Neuronal stem cell (in vitro differentiated cells): ENCODE measurements around the gene CDC42.

Experiments used
- DNase-seq: peaks from one replicate; pipeline ENCODE4 v3.0.0-alpha.2; 2013; ENCODE audit warnings: low spot score
- H2AFZ ChIP-seq: one replicate; pipeline ENCODE4 v1.6.1; 2013; ENCODE audit warnings: mild to moderate bottlenecking, low read length, inconsistent platforms
- H2AK5ac ChIP-seq: 2 replicates; pipeline ENCODE4 v1.6.1; 2013; ENCODE audit warnings: low read depth, mild to moderate bottlenecking, inconsistent platforms, low read length, moderate library complexity, mixed read lengths
- H2BK120ac ChIP-seq: 2 replicates; pipeline ENCODE4 v1.6.1; 2013; ENCODE audit warnings: low read depth, mild to moderate bottlenecking, inconsistent platforms, low read length, moderate library complexity, mixed read lengths
- H2BK12ac ChIP-seq: one replicate; pipeline ENCODE4 v1.6.1; 2013; ENCODE audit warnings: low read length, inconsistent platforms
- H2BK15ac ChIP-seq: 2 replicates; pipeline ENCODE4 v1.6.1; 2013; ENCODE audit warnings: mild to moderate bottlenecking, low read length, inconsistent platforms, mixed read lengths
- H2BK5ac ChIP-seq: one replicate; pipeline ENCODE4 v1.6.1; 2013; ENCODE audit warnings: inconsistent platforms, mild to moderate bottlenecking, low read length, moderate library complexity
- H3K14ac ChIP-seq: one replicate; pipeline ENCODE4 v1.6.1; 2013; ENCODE audit warnings: low read length, inconsistent platforms
- H3K18ac ChIP-seq: 2 replicates; pipeline ENCODE4 v1.6.1; 2013; ENCODE audit warnings: low read length, inconsistent platforms
- H3K23ac ChIP-seq: 2 replicates; pipeline ENCODE4 v1.6.1; 2013; ENCODE audit warnings: low read depth, mild to moderate bottlenecking, mixed read lengths, low read length, inconsistent platforms; ENCODE audit not compliant: poor library complexity
- H3K27ac ChIP-seq: replicated peaks from 3 replicates; pipeline ENCODE4 v1.5.1; 2013; ENCODE audit warnings: low read length, inconsistent platforms
- H3K27me3 ChIP-seq, 3 experiments: 2 replicates each; pipeline ENCODE4 v1.6.1; 2013; ENCODE audit warnings: low read length in 3 of 3, mild to moderate bottlenecking in 2 of 3, inconsistent platforms in 1 of 3, low read depth in 1 of 3, mixed read lengths in 1 of 3, moderate library complexity in 1 of 3; ENCODE audit not compliant: control insufficient read depth in 3 of 3, insufficient read depth in 3 of 3
- H3K36me3 ChIP-seq, 2 donors: replicated peaks in 1 of 2; 2 replicates each; pipeline ENCODE4 v1.6.1; 2013; ENCODE audit warnings: low read length in 2 of 2; ENCODE audit not compliant: control insufficient read depth in 2 of 2, insufficient read depth in 2 of 2
- H3K4ac ChIP-seq: 2 replicates; pipeline ENCODE4 v1.6.1; 2013; ENCODE audit warnings: inconsistent platforms, mild to moderate bottlenecking, low read length, moderate library complexity
- H3K4me1 ChIP-seq, 2 donors: 1 replicate in 1 of 2; 2 replicates in 1 of 2; pipeline ENCODE4 v1.6.1; 2013; ENCODE audit warnings: low read length in 2 of 2, low read depth in 1 of 2; ENCODE audit not compliant: control insufficient read depth in 2 of 2, insufficient read depth in 1 of 2
- H3K4me2 ChIP-seq: one replicate; pipeline ENCODE4 v1.6.1; 2013; ENCODE audit warnings: mild to moderate bottlenecking, low read length, inconsistent platforms; ENCODE audit not compliant: insufficient read depth, poor library complexity, severe bottlenecking
- H3K4me3 ChIP-seq, 2 donors: 2 replicates each; pipeline ENCODE4 v1.5.1; 2013; ENCODE audit warnings: low read length in 2 of 2, mild to moderate bottlenecking in 2 of 2, inconsistent platforms in 1 of 2, moderate library complexity in 1 of 2
- H3K79me1 ChIP-seq: one replicate; pipeline ENCODE4 v1.6.1; 2013; ENCODE audit warnings: low read depth, mild to moderate bottlenecking, inconsistent platforms, low read length, moderate library complexity
- H3K9ac ChIP-seq: one replicate; pipeline ENCODE4 v1.6.1; 2013; ENCODE audit warnings: mild to moderate bottlenecking, low read depth, low read length, inconsistent platforms; ENCODE audit not compliant: poor library complexity
- H3K9me3 ChIP-seq, 2 donors: replicated peaks in 1 of 2; 2 replicates each; pipeline versions ENCODE3 to v1.6.1; 2013; ENCODE audit warnings: low read length in 2 of 2, mild to moderate bottlenecking in 2 of 2, inconsistent platforms in 1 of 2, low read depth in 1 of 2, mixed read lengths in 1 of 2, moderate library complexity in 1 of 2; ENCODE audit not compliant: control insufficient read depth in 2 of 2, insufficient read depth in 1 of 2
- H4K8ac ChIP-seq: one replicate; pipeline ENCODE4 v1.6.1; 2013; ENCODE audit warnings: low read depth, mild to moderate bottlenecking, inconsistent platforms, low read length, moderate library complexity
- H4K91ac ChIP-seq: one replicate; pipeline ENCODE4 v1.6.1; 2013; ENCODE audit warnings: low read length, low read depth, mild to moderate bottlenecking, inconsistent platforms; ENCODE audit not compliant: poor library complexity
- WGBS, 2 donors: extraction: QIAGEN DNeasy Blood & Tissue Kit; methylation state at CpG; one replicate each; pipeline ENCODE4 v1.1.7; 2013; ENCODE audit warnings: missing lambda C conversion rate in 2 of 2, mixed read lengths in 1 of 2; ENCODE audit not compliant: insufficient read length in 2 of 2, insufficient replicate concordance in 1 of 2; ENCODE audit errors: extremely low coverage in 2 of 2; 5-methylcytosine and 5-hydroxymethylcytosine counted together

CDC42 gene

DNA sequence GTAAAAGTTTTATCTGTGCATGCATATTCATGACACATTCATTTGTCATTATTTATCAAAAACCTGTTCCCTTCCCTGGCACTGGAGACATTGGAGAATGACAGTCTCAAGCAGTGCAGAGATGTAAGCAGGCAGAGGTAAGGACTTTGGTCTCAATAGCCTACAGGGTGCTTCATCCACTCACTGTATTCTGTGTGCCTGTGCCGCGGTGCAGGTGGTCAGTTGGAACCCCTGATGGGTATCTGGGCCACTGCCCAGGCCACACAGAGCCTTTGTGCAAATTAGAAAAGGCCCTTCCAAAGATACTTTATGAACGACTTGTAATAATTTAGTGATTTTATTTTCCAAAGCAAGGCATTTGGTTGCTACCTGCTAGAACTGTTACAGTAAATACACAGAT is 44.0 kb downstream of the CDC42 start:
- Histone ChIP-seq H2BK5ac (no peak overlapping the region), H2AK5ac (no peak overlapping the region), H3K4me2 (no peak overlapping the region), H2BK12ac (no peak overlapping the region), H3K18ac (no peak overlapping the region), H2AFZ (no peak overlapping the region), H4K8ac (no peak overlapping the region), H3K36me3 (peaks cover 8 to 85% of the 10 kb centered on the region in 2 donors), H3K4me1 (no peaks in the 10 kb centered on the region), H3K23ac (no peak overlapping the region), H3K27me3 (no peaks in the 10 kb centered on the region), H3K9me3 (no peaks in the 10 kb centered on the region), H3K9ac (no peak overlapping the region), H3K79me1 (peaks cover 2% of the 10 kb centered on the region), H3K14ac (no peak overlapping the region), H3K4ac (no peak overlapping the region), H3K4me3 (no peak overlapping the region), H2BK120ac (no peak overlapping the region), H2BK15ac (no peak overlapping the region), H4K91ac (no peak overlapping the region), H3K27ac (no peak overlapping the region)
- no CpG with 5 or more reads among the region's 3 CpGs for WGBS, 2 donors
- DNase-seq: no peak

DNA sequence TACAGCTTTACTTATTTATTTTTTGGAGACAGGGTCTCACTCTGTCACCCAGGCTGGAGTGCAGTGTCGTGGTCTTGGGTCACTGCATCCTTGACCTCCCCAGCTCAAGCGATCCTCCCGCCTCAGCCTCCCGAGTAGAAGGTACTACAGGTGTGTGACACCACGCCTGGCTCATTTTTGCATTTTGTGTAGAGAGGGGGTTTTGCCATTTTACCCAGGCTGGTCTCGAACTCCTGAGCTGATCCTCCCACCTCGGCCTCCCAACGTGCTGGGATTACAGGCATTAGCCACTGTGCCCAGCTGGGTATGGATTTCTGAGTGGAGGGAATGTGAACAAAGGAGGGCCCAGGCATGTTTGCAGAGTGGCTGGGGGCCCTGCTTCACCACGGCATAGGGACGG is 46.2 kb downstream of the CDC42 start:
- Histone ChIP-seq H3K14ac (no peak overlapping the region), H2BK12ac (no peak overlapping the region), H2BK120ac (no peak overlapping the region), H3K9me3 (no peaks in the 10 kb centered on the region), H3K4ac (no peak overlapping the region), H3K23ac (no peak overlapping the region), H2AFZ (no peak overlapping the region), H3K4me1 (no peaks in the 10 kb centered on the region), H3K27me3 (no peaks in the 10 kb centered on the region), H4K8ac (peak overlapping the region; percentile 72), H2BK5ac (no peak overlapping the region), H3K4me2 (no peak overlapping the region), H3K27ac (no peak overlapping the region), H3K36me3 (peaks cover 8 to 70% of the 10 kb centered on the region in 2 donors), H2BK15ac (no peak overlapping the region), H3K4me3 (no peak overlapping the region), H4K91ac (no peak overlapping the region), H2AK5ac (no peak overlapping the region), H3K79me1 (peaks cover 2% of the 10 kb centered on the region), H3K18ac (no peak overlapping the region), H3K9ac (peak overlapping the region; percentile 15)
- DNase-seq: no peak
- WGBS, 2 donors: no CpG with 5 or more reads among the region's 10 CpGs

DNA sequence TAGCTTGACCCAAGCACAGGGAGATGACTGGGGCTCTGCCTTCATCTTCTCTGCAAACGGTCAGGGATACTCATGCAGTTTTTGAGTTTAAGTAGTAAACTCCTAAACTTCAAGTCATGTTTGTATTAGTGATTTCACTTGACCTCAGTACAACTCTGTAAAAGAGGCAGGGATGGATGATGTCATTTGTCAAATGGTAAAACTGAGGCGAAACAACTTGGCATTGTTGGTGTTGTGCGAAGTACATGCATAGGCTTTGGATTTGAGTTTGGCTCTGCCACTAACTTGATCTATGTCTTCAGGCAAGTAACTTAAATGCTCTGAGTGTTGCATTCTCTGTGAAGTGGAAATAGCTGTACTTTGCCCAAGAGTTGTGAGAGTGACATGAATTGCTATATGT is 47.7 kb downstream of the CDC42 start:
- H3K4me1 ChIP-seq: no peaks in the 10 kb centered on the region
- no peak overlapping the region for H2BK5ac ChIP-seq
- H2AK5ac ChIP-seq: no peak overlapping the region
- H2BK15ac ChIP-seq: no peak overlapping the region
- DNase-seq: no peak
- peaks cover 8 to 66% of the 10 kb centered on the region in 2 donors for H3K36me3 ChIP-seq
- H3K23ac ChIP-seq: no peak overlapping the region
- H2BK120ac ChIP-seq: no peak overlapping the region
- H4K91ac ChIP-seq: no peak overlapping the region
- no peaks in the 10 kb centered on the region for H3K9me3 ChIP-seq
- H3K4ac ChIP-seq: no peak overlapping the region
- no peak overlapping the region for H3K4me2 ChIP-seq
- no peak overlapping the region for H2BK12ac ChIP-seq
- H3K18ac ChIP-seq: no peak overlapping the region
- H4K8ac ChIP-seq: no peak overlapping the region
- no peak overlapping the region for H3K27ac ChIP-seq
- H3K27me3 ChIP-seq: no peaks in the 10 kb centered on the region
- H3K79me1 ChIP-seq: peaks cover 2% of the 10 kb centered on the region
- no peak overlapping the region for H3K14ac ChIP-seq
- WGBS, 2 donors: no CpG with 5 or more reads among the region's 3 CpGs
- H2AFZ ChIP-seq: no peak overlapping the region
- H3K4me3 ChIP-seq: no peak overlapping the region
- H3K9ac ChIP-seq: no peak overlapping the region

DNA sequence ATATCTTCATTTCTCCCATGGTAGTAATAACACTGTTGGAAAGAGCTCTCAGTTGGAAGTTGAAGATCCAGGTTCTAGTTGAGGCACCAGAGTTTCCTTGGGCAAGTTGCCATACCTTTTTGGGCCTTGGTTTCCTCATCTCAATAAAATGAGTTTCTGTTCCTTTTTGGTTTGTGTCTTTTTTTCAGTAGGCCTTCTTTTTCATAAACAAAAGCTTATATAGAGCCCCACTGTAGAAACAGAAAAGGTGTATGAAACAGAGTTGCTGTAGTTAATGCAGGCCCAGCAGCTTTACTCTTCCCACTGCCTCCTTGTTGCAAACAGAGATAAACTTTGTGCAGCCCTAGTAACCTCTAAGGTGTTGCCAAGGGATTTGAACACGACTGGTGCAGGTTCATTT is 48.7 kb downstream of the CDC42 start:
- Histone ChIP-seq H3K27ac (no peak overlapping the region), H3K14ac (no peak overlapping the region), H3K18ac (no peak overlapping the region), H3K36me3 (peaks cover 6 to 67% of the 10 kb centered on the region in 2 donors), H2BK15ac (no peak overlapping the region), H3K4me1 (no peaks in the 10 kb centered on the region), H3K9me3 (no peaks in the 10 kb centered on the region), H2AFZ (no peak overlapping the region), H2BK5ac (no peak overlapping the region), H3K4ac (no peak overlapping the region), H3K9ac (no peak overlapping the region), H2BK12ac (no peak overlapping the region), H4K91ac (no peak overlapping the region), H3K4me2 (no peak overlapping the region), H3K4me3 (no peak overlapping the region), H4K8ac (no peak overlapping the region), H3K79me1 (peaks cover 2% of the 10 kb centered on the region), H2BK120ac (no peak overlapping the region), H3K23ac (no peak overlapping the region), H3K27me3 (no peaks in the 10 kb centered on the region), H2AK5ac (no peak overlapping the region)
- DNase-seq: no peak
- WGBS, 2 donors: no CpG with 5 or more reads among the region's 1 CpG
